Stimulated activated CD4-positive, alpha-beta T cell treated with anti-CD3 and anti-CD28 coated beads, TNF-alpha, amount 100 ng/mL, for 48 hours (primary cell): ENCODE data around the gene PDZD7.
"Not testable (repeated sequence)": the region's sequence is repeated elsewhere in the genome, so short reads cannot be mapped to it uniquely, and the experiment has no call there.

Experiments
- DNase-seq, 3 donors: peaks; one replicate each; pipeline ENCODE4 v3.0.0-alpha.2; 2020; ENCODE audit warnings: low read depth in 3 of 3

The PDZD7 gene

GRCh38 chr10:101040851-101041250 is 9.9 kb upstream of the PDZD7 start:
- no peak for DNase-seq

GRCh38 chr10:101040061-101040460 is 9.1 kb upstream of the PDZD7 start:
- no peak for DNase-seq

GRCh38 chr10:101038484-101038883 is 7.6 kb upstream of the PDZD7 start:
- DNase-seq, result no peak

- no peak for DNase-seq
Observed at GRCh38 chr10:101036726-101037125, 5.8 kb upstream of the PDZD7 start.

- no peak for DNase-seq
Observed at GRCh38 chr10:101035916-101036702, 5.2 kb upstream of the PDZD7 start.

- DNase-seq, result no peak
Observed at GRCh38 chr10:101035314-101035713, 4.4 kb upstream of the PDZD7 start.

- not testable (repeated sequence) for DNase-seq
Observed at GRCh38 chr10:101034404-101034803, 3.5 kb upstream of the PDZD7 start.

- DNase-seq, result no peak
Observed at GRCh38 chr10:101033276-101033675, 2.3 kb upstream of the PDZD7 start.

GRCh38 chr10:101032637-101033224 is 1.8 kb upstream of the PDZD7 start:
- DNase-seq, result peak in 2 of 3 donors; percentile 38 to 43

- peak in 2 of 3 donors; percentile 52 to 65 for DNase-seq
Observed at GRCh38 chr10:101031796-101032636, 1.1 kb upstream of the PDZD7 start.

GRCh38 chr10:101030496-101031127 is 317 bp downstream of the PDZD7 start:
- no peak for DNase-seq

GRCh38 chr10:101029520-101030295 is 1.2 kb downstream of the PDZD7 start:
- DNase-seq, result no peak

GRCh38 chr10:101028446-101029337 is 2.2 kb downstream of the PDZD7 start:
- no peak for DNase-seq

GRCh38 chr10:101027106-101027720 is 3.7 kb downstream of the PDZD7 start:
- no peak for DNase-seq

- DNase-seq, result no peak
Observed at GRCh38 chr10:101022967-101023705, 7.8 kb downstream of the PDZD7 start.

- no peak for DNase-seq
Observed at GRCh38 chr10:101021692-101022251, 9.2 kb downstream of the PDZD7 start.

GRCh38 chr10:101021239-101021638 is 9.7 kb downstream of the PDZD7 start:
- DNase-seq, result no peak

GRCh38 chr10:101020427-101021075 is 10.4 kb downstream of the PDZD7 start:
- DNase-seq, result no peak
